ENCODE results near the gene ALPI.
A peak's percentile ranks its signal among the peaks of the same experiment; 100 is the strongest.
"Not testable (repeated sequence)": the region's sequence is repeated elsewhere in the genome, so short reads cannot be mapped to it uniquely, and the experiment has no call there.

ALPI gene

GRCh38 chr2:232443669-232444408, 12.1 kb upstream of the ALPI start:
- DNase-seq, result not testable (repeated sequence)

- peak; percentile 69 for DNase-seq
Observed at GRCh38 chr2:232444409-232445148, 11.4 kb upstream of the ALPI start.

- not testable (repeated sequence) for DNase-seq
Observed at GRCh38 chr2:232445149-232445885, 10.6 kb upstream of the ALPI start.

GRCh38 chr2:232446266-232446777, 9.6 kb upstream of the ALPI start:
- not testable (repeated sequence) for DNase-seq

GRCh38 chr2:232447091-232447620, 8.8 kb upstream of the ALPI start:
- no peak for DNase-seq

GRCh38 chr2:232447638-232448303, 8.2 kb upstream of the ALPI start:
- no peak for DNase-seq

GRCh38 chr2:232448304-232448690, 7.7 kb upstream of the ALPI start:
- DNase-seq, result no peak

GRCh38 chr2:232449964-232450363, 6.0 kb upstream of the ALPI start:
- no peak for DNase-seq

GRCh38 chr2:232451645-232452044, 4.3 kb upstream of the ALPI start:
- DNase-seq, result not testable (repeated sequence)

GRCh38 chr2:232454630-232455029, 1.3 kb upstream of the ALPI start:
- no peak for DNase-seq

- DNase-seq, result no peak
Observed at GRCh38 chr2:232456296-232457120, 555 bp downstream of the ALPI start.

- no peak for DNase-seq
Observed at GRCh38 chr2:232457121-232458011, 1.4 kb downstream of the ALPI start.

GRCh38 chr2:232458051-232458660, 2.2 kb downstream of the ALPI start:
- no peak for DNase-seq

GRCh38 chr2:232458661-232459418, 2.9 kb downstream of the ALPI start:
- DNase-seq, result no peak

GRCh38 chr2:232459419-232460035, 3.6 kb downstream of the ALPI start:
- no peak for DNase-seq

GRCh38 chr2:232460171-232460570, 4.2 kb downstream of the ALPI start:
- no peak for DNase-seq

GRCh38 chr2:232463701-232464543, 8.0 kb downstream of the ALPI start:
- DNase-seq, result no peak

- no peak for DNase-seq
Observed at GRCh38 chr2:232464544-232464885, 8.6 kb downstream of the ALPI start.

All from stimulated activated CD4-positive, alpha-beta T cell treated with anti-CD3 and anti-CD28 coated beads, Interleukin-12 subunit alpha, Interleukin-12 subunit beta, amount 100 ng/mL, for 4 hours (primary cell).